Muscle of back (tissue), 11 donors: ENCODE results near the gene GRM8. TPM values are rescaled to one million over a fixed set of nuclear protein-coding genes. Genes with fewer than 3 reads are reported as not detected.

Source experiments
- DNase-seq, 3 donors: peaks; one replicate each; pipeline versions ENCODE4 v3.0.0 to v3.0.0-alpha.2; 2013
- polyA plus RNA-seq, 10 donors: library from polyadenylated mRNA; unstranded; fragments of 120-200 nt; gene quantifications; one replicate each; pipeline ENCODE4 v1.2.1, GENCODE V29; 2013; ENCODE audit not compliant: insufficient read length in 10 of 10

The GRM8 gene
- polyA plus RNA-seq, 10 donors = 0.11 to 0.57 (median 0.30) TPM; not detected in 5

- no peak for DNase-seq
Measured at GRCh38 chr7:126667742-126668366, 584.9 kb downstream of the GRM8 start.

GRCh38 chr7:126662856-126663255 lies 589.9 kb downstream of the GRM8 start:
- no peak for DNase-seq

GRCh38 chr7:126659124-126659523 lies 593.6 kb downstream of the GRM8 start:
- DNase-seq = no peak

- DNase-seq = no peak
Measured at GRCh38 chr7:126658684-126659083, 594.1 kb downstream of the GRM8 start.

GRCh38 chr7:126657599-126658358 lies 595.0 kb downstream of the GRM8 start:
- no peak for DNase-seq

- no peak for DNase-seq
Measured at GRCh38 chr7:126657137-126657536, 595.6 kb downstream of the GRM8 start.

GRCh38 chr7:126656165-126656564 lies 596.6 kb downstream of the GRM8 start:
- DNase-seq = no peak

- DNase-seq = no peak
Measured at GRCh38 chr7:126637538-126637937, 615.2 kb downstream of the GRM8 start.

GRCh38 chr7:126635545-126635944 lies 617.2 kb downstream of the GRM8 start:
- no peak for DNase-seq

GRCh38 chr7:126608339-126608776 lies 644.4 kb downstream of the GRM8 start:
- no peak for DNase-seq

- DNase-seq = no peak
Measured at GRCh38 chr7:126606331-126606730, 646.4 kb downstream of the GRM8 start.

GRCh38 chr7:126605553-126605952 lies 647.2 kb downstream of the GRM8 start:
- DNase-seq = no peak

GRCh38 chr7:126605056-126605455 lies 647.7 kb downstream of the GRM8 start:
- peak in 1 of 3 donors; percentile 12 for DNase-seq

- DNase-seq = no peak
Measured at GRCh38 chr7:126589068-126589684, 663.6 kb downstream of the GRM8 start.

- peak in 1 of 3 donors; percentile 2 for DNase-seq
Measured at GRCh38 chr7:126578338-126578737, 674.4 kb downstream of the GRM8 start.

- peak; percentile 2 to 59 (median 17) for DNase-seq
Measured at GRCh38 chr7:126574276-126575250, 678.2 kb downstream of the GRM8 start.

GRCh38 chr7:126570845-126571244 lies 681.9 kb downstream of the GRM8 start:
- no peak for DNase-seq

- no peak for DNase-seq
Measured at GRCh38 chr7:126569402-126569801, 683.3 kb downstream of the GRM8 start.

GRCh38 chr7:126557271-126557670 lies 695.5 kb downstream of the GRM8 start:
- DNase-seq = no peak

GRCh38 chr7:126541406-126541805 lies 711.3 kb downstream of the GRM8 start:
- DNase-seq = no peak

GRCh38 chr7:126535176-126535575 lies 717.6 kb downstream of the GRM8 start:
- DNase-seq = no peak

- DNase-seq = no peak
Measured at GRCh38 chr7:126533715-126534114, 719.0 kb downstream of the GRM8 start.
